Urinary bladder (tissue), 4 donors: Measurements from ENCODE around the gene PLEKHG1. TPM values are rescaled to one million over a fixed set of nuclear protein-coding genes. Genes with fewer than 3 reads are reported as not detected.

ENCODE experiments used
- DNase-seq: peaks from one replicate; pipeline ENCODE4 v3.0.0-alpha.2; 2015; ENCODE audit errors: extremely low spot score
- H3K27ac ChIP-seq: one replicate; pipeline ENCODE4 v1.5.1; 2013; ENCODE audit warnings: low read depth, mild to moderate bottlenecking, moderate library complexity
- H3K36me3 ChIP-seq: one replicate; pipeline ENCODE4 v1.6.1; 2013; ENCODE audit warnings: mild to moderate bottlenecking, moderate library complexity; ENCODE audit not compliant: insufficient read depth
- H3K4me1 ChIP-seq: one replicate; pipeline ENCODE4 v1.6.1; 2013; ENCODE audit warnings: mild to moderate bottlenecking, moderate library complexity; ENCODE audit not compliant: insufficient read depth
- H3K4me3 ChIP-seq: one replicate; pipeline ENCODE4 v1.5.1; 2013; ENCODE audit warnings: low read depth, low read length
- WGBS: extraction: QIAGEN DNeasy Blood & Tissue Kit; methylation state at CpG from one replicate; pipeline ENCODE4 v1.1.7; 2013; 5-methylcytosine and 5-hydroxymethylcytosine counted together
- polyA plus RNA-seq: library from polyadenylated mRNA; stranded (reverse); fragments of 200-250 nt; gene quantifications from one replicate; pipeline ENCODE4 v1.2.3, GENCODE V29; 2013
- total RNA-seq: library from RNA; depleted of rRNA; stranded (reverse); fragments of >200 nt; gene quantifications from one replicate; pipeline ENCODE4 v1.2.3, GENCODE V29; 2014
- donor health status: healthy with polysubstance abuse.
- donor health status: healthy.

Gene PLEKHG1
- total and polyA plus RNA-seq, 2 donors = 6.9 to 39.5 TPM

- H3K27ac ChIP-seq = no peak overlapping the region
- DNase-seq = no peak
- H3K36me3 ChIP-seq = peaks cover 2% of the 10 kb centered on the region
- no peak overlapping the region for H3K4me3 ChIP-seq
- peaks cover 2% of the 10 kb centered on the region for H3K4me1 ChIP-seq
- WGBS = 96% methylated on average over 2 of the region's 2 CpGs
These were observed 46.5 kb downstream of the PLEKHG1 start for GRCh38 chr6:150646228-150646627.

- no peak for DNase-seq
- 82% methylated on average over 3 of the region's 3 CpGs for WGBS
- Histone ChIP-seq H3K4me3 (no peak overlapping the region), H3K36me3 (peaks cover 2% of the 10 kb centered on the region), H3K4me1 (peaks cover 2% of the 10 kb centered on the region), H3K27ac (no peak overlapping the region)
These were observed 47.4 kb downstream of the PLEKHG1 start for GRCh38 chr6:150647051-150647450.

Other genes starting within 250 kb of the PLEKHG1 start
- 0.69 TPM for gene IYD, start 230.9 kb upstream of the PLEKHG1 start, total RNA-seq
- gene IYD, start 230.9 kb upstream of the PLEKHG1 start, polyA plus RNA-seq = 0.03 TPM